Activated T-cell treated with anti-CD3 and anti-CD28 coated beads, Interleukin-2, amount 50 U/mL, for 48 hours (primary cell): ENCODE measurements around the gene KRT5.
"Not testable (repeated sequence)": the region's sequence is repeated elsewhere in the genome, so short reads cannot be mapped to it uniquely, and the experiment has no call there.

Experiments
- DNase-seq, 2 experiments: peaks; one replicate each; pipeline ENCODE4 v3.0.0-alpha.2; 2020

KRT5 gene

DNA sequence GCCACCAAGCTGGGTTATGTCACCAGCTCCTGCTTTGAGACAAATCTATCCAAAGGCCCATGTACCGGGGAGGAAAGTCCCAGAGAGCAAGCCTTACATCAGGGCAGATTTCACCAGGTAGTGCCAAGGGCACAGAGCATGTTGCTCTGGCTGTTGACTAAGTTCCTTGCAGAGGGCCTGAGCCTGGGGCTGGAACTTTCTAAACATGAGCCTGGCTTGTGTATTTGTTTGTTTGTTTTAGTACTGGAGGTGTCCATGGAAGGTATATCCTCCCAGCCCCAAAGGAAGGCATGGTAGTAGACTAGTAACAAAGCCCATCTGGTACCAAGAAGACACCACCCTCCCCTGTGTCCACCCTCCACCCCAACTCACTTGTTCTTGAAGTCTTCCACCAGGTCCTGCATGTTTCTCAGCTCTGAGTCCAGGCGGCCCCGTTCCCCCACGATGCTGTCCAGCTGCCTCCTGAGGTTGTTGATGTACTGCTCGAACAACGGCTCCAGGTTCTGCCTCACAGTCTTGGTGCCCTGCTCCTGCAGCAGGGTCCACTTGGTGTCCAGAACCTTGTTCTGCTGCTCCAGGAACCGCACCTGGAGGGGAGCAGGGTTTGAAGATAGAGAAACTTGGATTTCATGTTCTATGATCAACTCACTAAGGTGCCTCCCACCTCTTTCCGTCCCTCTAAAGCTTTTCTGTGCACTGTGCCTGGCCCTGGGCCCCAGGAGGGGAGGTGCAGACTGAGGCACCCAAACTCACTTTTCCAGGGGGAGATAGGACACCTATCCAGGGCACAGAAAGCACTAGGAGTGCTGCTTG lies 1.4 kb downstream of the KRT5 start:
- no peak for DNase-seq

DNA sequence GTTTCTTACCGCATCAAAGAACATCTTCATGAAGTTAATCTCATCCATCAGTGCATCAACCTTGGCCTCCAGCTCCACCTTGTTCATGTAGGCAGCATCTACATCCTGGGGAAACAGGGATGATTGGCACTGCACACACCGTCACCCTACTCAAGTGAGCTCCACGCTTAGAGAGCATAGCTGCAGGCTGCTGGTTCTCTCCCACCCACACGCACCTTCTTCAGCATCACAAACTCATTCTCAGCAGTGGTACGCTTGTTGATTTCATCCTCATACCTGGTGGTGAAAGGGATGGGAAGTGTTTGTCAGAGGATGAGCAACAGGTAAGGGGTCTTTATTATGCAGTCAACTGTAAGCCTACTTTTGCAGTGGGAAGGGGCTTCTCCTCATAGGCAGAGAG lies 2.3 kb downstream of the KRT5 start:
- DNase-seq: no peak

DNA sequence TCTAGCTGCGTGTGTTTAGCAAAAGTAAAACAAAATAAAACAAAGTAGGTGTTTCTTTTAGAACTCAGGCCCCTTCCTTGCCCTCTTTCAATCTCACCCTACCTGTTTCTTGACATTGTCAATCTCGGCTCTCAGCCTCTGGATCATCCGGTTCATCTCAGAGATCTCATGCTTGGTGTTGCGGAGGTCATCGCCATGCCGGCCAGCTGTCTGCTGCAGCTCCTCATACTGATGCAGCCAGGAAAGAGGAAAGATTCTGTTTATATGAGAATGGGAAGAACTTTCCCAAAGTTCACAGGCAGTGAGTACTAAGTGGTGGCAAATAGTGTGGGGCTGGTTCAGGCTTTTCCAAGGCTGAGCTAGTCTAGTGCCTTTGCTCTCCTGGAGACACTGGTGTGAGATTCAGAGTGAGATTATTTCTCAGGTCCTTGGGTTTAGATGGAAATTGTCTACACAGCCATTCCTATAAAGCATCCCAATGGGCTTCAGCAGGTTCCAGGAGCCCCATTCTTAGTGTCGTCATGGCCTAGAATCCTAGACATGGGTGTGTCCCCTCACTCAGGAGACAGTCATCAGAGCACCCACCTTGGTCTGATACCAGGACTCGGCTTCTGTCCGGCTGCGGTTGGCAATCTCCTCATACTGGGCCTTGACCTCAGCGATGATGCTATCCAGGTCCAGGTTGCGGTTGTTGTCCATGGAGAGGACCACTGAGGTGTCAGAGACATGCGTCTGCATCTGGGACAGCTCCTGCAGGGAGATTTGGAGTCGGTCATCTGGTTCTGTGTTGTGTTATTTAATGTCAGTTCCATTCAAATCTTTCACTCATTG lies 3.0 kb downstream of the KRT5 start:
- no peak for DNase-seq

DNA sequence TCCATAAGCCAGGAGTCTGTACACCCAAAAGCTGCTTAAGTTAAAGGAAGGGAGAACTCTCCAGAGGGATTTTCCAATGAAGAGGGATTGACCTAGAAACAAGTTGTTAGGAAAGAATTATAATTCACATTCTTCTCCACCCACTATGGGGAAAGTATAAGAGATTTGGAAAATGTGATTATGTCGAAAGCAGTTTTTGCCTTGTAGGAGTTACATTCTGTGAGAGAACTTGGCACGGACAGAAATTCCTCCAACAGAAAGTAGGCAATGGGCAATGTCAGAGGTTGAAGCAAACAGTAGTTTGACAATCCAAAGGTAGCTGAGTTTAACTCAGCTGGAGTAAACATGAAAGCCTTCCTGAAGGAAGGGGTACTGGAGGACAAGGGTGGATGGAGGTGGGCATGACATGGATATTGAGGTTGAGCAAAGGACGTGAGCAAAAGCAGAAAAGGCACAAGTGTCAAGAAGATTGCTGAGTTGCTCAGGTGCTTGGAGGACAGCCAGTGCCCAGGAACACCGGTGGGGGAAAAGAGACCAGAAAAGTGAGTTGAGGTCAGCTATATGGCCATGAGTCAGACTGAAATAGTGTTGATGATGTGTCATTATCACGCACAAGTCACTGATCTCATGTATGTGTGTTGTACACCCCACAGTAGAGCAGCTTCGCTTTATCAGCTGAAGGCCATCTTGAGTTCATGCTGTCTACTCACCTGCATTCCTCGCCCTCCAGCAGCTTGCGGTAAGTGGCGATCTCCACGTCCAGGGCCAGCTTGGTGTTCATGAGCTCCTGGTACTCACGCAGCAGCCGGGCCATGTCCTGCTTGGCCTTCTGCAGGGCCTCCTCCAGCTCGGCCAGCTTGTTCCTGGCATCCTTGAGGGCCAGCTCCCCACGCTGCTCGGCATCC lies 4.0 kb downstream of the KRT5 start:
- DNase-seq: no peak

DNA sequence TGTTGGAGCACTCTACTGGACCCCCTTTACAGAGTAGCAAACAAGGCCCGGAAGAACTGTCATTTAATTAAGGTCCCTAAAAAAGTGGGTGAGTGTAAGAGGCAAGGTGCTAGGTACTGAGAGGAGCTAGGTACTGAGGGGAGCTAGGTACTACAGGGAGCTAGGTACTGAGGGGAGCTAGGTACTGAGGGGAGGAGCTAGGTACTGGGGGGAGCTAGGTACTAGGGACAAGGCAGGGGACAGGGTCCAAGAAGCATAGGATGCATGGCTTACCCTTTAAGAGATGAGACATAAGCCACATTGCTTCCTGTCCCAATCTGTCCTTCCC lies 4.9 kb downstream of the KRT5 start:
- no peak for DNase-seq

DNA sequence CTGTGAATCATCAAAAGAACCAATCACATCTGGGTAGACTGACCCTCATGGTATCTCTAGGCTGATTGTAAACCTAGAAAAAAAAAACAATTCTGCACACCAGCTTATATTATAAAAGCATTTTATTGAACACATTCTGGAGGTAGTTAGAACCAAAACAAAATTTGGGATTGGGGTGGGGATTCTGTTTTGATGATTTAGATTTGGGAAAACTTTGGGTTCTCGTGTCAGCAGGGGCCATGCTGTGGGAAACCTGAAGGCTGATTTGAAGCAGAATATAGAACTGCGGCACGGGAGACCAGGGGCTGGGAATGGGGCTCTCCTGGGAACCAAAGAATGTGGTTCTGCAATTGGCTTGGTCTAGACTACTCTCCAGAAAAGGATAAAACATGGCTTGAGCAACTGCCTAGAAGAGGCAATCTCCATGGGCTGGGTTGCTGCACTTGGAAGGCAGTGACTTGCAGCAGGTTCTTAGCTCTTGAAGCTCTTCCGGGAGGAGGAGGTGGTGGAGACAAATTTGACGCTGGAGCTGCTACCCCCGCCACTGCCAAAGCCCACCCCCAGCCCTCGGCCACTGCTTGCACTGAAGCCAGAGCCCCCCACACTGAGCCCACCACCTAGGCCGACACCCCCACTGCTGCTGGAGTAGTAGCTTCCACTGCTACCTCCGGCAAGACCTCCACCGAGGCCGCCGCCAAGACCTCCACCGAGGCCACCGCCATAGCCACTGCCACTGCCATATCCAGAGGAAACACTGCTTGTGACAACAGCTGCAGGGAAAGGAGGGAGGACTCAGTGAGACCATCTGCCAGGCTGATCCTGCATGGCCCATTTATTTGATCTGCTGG lies 5.5 kb downstream of the KRT5 start:
- no peak for DNase-seq

DNA sequence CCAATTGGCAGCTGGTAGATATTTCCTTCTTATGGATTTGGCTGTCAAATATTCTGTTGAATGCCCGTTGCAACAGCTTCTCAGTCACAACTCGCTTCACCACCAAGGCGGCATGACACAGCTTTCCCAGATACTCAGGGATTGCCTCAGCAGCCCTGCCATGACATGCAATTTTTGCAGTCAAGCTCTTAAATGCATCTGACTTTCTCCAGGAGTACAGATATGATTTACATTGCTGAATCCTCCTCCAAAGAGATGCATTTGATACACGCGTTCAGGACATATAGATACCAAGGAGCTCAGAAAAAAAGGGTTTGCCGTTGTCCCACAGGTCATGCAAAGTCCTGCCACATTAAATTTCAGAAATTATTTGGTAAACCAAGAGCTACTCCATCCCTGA lies 6.5 kb downstream of the KRT5 start:
- DNase-seq: no peak

DNA sequence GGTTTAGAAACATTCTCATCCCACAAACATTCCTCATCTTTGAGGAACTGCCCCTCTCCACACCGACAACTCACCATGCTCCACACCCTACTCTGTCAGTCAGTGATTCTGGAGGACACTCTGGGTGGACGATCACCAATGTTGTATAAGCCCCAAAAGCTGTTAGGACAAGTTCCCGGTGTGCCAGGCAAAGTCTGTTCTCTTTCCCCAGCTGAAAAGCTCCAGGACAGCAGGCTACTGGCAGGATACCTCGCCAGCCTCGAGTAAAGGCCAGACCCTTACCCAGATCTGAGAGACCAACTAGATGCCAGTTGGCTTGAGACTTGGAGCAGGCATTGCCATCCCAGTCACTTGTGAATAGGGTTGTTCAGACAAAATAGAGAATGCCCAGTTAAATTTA lies 12.0 kb downstream of the KRT5 start:
- DNase-seq: no peak

DNA sequence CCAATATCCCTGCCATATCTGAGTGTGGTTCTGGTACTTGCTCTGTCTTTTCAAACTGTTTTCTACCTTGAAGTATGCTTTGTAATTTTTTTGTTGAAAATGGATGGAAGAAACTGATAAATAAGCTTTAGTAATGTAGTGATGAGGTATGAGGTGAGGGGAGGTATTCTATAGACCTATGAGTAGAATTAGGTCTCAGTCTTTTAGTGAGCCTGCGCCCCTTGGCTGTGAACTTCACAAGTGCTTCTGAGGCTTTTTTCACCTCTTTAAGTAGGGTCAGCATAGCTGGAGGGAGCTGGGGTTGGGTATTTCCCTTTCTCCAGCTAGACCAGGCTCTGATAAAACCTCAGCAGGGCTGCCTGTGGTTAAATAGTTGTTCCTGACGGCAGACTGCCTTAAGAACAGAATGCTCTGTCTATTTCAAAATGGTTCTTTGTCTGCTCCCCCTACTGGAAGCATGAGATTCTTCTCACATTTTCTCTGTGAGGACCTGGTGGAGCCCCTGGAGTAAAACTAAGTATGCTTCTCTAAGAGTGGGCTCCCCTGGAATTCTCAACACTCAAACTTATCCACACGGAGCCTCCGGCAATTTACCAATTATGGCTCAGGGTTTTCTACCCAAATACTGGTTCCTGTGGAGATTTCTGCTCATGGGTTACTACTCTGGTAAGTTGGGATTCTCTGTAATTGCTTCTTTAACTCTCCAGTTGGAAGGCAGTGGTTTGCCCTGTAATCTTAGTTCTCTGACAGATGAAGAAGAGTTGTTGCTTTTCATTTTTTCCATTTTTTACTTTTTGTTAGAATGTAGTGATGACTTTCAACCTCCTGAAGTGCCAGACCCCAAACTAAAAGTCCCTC lies 13.1 kb downstream of the KRT5 start:
- no peak for DNase-seq

DNA sequence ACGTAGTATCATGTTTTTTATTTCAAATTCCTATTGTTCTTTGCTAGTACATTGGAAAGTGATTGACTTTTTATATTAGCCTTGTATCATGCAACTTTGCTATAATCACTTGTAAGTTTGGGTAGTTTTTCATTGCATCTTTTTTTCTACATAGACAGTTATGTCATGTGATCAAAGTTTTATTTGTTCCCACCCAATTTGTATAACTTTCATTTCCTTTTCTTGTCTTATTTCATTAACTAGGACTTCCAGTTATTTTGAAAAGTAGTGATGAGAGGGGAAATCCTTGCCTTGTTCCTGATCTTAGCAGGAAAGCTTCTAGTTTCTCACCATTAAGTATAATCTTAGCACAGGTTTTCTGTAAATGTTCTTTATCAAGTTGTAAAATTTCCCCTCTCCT lies 17.3 kb downstream of the KRT5 start:
- no peak for DNase-seq

DNA sequence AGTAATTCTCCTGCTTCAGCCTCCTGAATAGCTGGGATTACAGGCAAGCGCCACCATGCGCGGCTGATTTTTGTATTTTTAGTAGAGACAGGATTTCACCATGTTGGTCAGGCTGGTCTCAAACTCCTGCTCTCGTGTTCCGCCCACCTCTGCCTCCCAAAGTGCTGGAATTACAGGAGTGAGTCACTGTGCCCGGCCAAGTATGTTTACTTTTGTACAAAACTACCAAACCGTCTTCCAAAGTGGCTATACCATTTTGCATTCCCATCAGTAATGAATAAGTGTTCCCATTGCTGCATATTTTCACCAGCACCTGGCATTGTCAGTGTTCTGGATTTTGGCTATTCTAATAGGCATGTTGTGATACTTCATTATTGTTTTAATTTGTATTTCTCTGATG lies 18.7 kb downstream of the KRT5 start:
- no peak for DNase-seq

DNA sequence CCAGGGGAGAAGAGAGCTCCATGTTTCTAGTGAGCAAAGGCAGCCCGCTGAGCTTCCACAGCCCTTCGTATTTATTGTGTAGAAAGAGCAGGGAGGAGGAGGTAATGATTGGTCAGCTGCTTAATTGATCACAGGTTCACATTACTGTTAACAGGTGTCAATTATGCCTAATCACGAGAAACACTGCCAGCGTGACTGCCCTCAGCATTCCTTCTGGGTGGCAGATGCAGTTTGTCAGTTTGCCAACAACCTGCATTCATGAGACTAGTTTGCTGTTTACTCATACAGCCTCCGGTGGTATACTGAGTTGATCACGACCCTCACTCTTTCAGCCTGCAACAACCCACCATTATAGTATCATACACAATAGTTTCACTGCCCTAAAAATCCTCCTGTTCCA lies 19.6 kb downstream of the KRT5 start:
- DNase-seq: not testable (repeated sequence)

DNA sequence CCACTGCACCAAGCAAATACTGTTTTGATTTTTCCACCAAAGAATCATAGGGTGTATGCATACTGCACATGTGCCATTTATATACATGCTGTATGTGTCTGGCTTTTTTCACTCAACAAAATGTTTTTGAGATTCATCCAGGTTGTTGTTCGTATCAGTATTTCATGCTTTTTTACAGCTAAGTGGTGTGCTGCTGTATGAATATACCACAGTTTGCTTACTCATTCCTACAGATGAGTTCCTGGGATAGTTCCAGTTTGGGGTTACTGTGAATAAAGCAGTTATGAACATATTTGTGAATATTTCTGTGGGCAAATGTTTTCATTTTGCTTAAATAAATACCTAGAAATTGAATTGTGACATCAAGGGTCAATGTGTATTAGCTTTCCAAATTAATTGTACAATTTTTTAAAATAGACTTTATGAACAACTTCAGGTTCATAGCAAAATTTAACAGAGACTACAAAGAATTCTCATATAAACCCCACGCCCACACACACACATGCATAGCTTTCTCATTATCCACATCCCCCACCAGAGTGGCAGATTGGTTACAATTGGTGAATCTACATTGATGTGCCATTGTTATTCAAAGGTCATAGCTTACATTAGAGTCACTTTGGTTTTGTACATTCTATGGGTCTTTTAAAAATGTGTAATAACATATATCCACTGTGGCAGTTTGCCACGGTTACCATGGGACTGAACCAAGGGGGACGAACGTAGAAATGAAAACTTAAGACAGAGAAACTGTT lies 20.2 kb downstream of the KRT5 start:
- no peak for DNase-seq

DNA sequence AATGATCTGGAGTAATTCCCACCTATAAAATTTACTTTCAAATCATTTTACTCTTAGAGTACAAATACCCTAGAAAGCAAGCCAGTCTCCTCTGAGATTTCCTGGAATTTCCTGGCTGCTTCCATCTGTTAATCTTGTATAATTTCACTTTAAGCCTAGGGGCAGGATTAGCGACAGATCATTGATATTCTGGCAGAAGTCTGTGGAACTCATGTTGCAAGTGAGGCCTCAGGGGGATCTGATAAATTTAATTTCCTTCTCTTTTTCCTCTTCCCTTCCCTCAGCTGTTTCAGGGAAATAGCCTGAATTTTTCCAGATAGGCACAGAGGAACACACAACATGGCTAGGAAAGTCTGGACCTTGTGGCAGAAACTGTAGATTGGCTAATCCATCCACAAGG lies 21.2 kb downstream of the KRT5 start:
- DNase-seq: no peak

DNA sequence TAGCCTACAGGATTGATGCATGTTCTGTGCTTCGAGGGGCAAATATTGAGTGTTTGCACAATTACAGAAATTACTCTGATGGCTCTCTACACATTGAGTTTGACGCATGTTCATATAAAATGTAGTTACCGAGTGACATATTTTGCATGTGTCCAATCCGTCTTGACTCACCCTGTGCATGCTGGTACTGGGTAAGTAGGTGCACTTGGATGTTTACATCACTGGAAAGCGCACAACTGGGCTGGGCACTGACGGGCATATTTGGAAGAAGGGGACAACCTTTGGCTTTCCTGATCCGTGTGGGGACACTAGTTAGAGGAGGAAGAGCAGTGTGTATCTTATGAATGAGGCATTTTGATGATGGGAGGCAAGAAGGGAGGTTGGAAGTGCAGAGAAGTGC lies 22.2 kb downstream of the KRT5 start:
- no peak for DNase-seq

DNA sequence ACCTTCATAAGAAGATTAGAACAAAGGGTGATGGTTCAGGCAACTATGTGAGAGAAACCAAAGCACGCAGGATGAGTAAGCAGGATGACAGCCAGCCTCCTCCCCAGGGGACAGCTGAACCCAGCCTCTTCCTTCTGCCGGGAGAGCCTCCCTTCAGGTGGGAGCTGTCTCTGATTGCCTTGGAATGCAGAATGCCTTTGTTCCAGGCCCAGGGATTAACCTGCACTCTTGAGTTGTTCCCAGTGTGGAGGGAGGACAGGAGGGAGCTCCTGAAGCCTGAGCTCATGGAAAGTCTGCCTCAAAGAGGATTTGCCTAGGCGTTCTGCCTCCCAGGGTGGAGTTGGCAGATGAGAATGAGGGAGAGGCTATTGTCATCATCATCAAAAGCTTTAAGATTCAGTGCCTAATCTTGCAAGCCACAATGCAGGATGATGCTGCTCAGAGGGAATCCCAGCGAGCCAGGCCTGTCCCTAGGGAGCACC lies 23.6 kb downstream of the KRT5 start:
- DNase-seq: no peak

DNA sequence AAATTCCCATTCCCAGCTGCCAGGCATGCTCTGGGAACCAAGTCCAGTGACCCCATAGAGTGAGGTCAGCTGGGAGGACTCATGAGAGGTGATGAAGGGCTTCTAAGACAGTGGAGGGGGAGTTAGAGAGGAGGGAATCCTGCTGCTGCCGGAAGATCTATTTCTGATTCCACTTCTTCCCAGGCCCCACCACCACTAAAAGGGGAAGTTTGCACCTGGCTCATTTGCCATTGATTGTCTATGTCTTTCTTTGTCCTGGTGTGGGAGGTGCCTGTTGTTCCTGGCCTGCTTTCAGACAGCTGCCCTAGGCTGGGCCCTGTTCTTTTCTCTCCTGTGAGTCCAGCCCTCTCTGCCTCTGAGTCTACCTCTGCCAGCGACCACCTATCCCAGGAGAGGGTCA lies 24.1 kb downstream of the KRT5 start:
- DNase-seq: no peak

DNA sequence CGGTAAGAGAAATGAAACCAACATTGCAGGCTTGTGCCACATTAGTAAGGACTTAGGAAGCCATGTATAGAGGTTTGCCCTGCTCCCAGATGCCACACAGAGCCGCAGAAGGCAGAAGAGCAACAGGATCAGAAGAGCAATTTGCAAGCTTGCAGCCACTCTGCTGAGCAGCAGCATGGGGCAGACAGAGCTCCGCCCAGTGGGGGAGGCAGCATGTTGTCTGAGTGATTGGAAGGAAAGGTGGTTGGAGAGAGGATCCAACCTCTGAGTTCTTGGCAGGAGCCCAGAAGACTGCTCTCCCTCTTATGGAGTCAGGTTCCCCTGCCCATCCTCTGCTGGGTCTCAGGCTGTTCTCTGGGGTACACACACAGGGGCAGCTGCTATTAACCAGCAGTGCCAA lies 24.8 kb downstream of the KRT5 start:
- no peak for DNase-seq

DNA sequence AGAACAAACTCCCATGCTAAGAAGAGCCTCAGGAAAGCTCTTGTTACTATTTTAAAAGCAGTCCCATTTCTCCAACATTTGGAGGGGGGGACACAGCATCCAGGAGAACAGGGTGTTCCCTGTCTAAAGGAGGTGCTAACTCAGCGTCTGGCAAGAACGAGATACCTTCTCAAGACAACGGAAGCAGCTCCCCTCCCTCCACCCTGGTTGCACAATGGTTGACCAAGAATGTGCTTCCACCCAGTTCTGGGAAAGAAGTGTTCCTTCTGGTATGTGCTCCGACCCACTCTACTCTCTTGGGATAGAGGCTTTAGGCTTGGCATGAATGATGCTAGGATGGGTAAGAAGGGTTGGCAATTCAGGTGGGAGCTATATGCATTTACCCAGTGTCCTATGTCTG lies 25.7 kb downstream of the KRT5 start:
- no peak for DNase-seq

DNA sequence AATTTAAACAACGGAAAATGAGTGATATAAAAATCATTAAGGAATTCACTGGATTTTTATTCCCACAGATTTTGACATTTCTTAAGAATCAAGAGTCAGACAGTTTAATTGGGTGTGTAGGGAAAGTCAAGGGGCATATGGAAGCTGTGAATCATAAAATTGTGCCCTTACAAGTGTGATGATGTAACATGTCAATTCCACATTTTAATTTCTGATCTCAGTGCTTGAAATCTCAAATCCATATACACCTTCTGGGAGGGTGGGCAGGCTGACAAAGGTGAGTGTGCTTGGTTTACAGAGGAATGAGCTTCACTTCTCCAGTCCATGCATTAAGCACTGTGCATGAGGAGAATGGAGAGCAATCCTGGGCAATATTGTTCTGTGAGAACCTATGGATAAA lies 26.1 kb downstream of the KRT5 start:
- DNase-seq: no peak

DNA sequence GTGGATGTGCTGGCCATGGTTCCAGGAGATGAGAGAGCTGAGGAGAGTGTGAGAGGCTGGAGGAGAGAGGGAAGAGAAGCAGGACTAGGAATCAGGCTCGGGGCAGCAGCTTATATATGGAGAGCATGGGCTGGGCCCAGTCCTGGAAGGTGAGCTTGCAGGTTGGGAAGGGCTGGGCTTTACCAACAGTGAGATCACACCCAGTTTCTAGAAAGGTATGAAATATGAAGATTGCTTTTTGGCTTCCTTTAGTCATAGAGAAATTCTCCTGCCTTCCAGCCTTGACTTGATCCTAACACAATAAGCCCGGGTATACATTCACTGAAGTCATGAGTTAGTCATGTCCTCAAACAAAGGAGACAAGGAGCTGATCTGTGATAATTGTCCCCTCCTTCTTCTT lies 27.0 kb downstream of the KRT5 start, which contains the start of gene KRT6A:
Gene KRT6A, minus strand, starts transcription at position 86 of the 400 bp plus-strand sequence. Its CDS starts 69 bp downstream, at position 17.
- DNase-seq: no peak
